Common myeloid progenitor, CD34-positive (primary cell): ENCODE results near the gene KCNQ5.

Source experiments
- CTCF ChIA-PET: fragments of 350-600 bp; sonication (Branson Sonifier 250); formaldehyde crosslinking; loops from one replicate; lab custom pipeline; 2021; ENCODE audit warnings: antibody characterized with exemption; lab: Charles Lee
- POLR2A ChIA-PET: fragments of 350-600 bp; sonication (Branson Sonifier 250); formaldehyde crosslinking; loops from one replicate; lab custom pipeline; 2021; ENCODE audit warnings: antibody characterized with exemption; lab: Charles Lee
- DNase-seq, 3 donors: peaks; one replicate each; pipeline versions ENCODE4 v3.0.0 to v3.0.0-alpha.2; 2013
- H3K27ac ChIP-seq, 2 experiments: 1 replicate in 1 of 2; 2 replicates in 1 of 2; pipeline ENCODE4 v1.7.0; 2013; ENCODE audit warnings: inconsistent platforms in 2 of 2, low read length in 2 of 2, mild to moderate bottlenecking in 2 of 2, low read depth in 1 of 2, moderate library complexity in 1 of 2; ENCODE audit not compliant: severe bottlenecking in 2 of 2, insufficient read depth in 1 of 2, poor library complexity in 1 of 2
- H3K27me3 ChIP-seq, 5 experiments: replicated peaks in 2 of 5; 1 replicate in 3 of 5; 2 replicates in 2 of 5; pipeline versions ENCODE4 v1.6.1 to v1.7.0; 2013; ENCODE audit warnings: low read length in 4 of 5, mild to moderate bottlenecking in 2 of 5, moderate library complexity in 2 of 5, inconsistent platforms in 1 of 5; ENCODE audit not compliant: insufficient read depth in 5 of 5, control insufficient read depth in 4 of 5
- H3K36me3 ChIP-seq, 4 experiments: 1 replicate in 2 of 4; 2 replicates in 2 of 4; pipeline versions ENCODE4 v1.6.1 to v1.7.0; 2013; ENCODE audit warnings: low read length in 3 of 4, control low read depth in 1 of 4, mild to moderate bottlenecking in 1 of 4; ENCODE audit not compliant: control insufficient read depth in 4 of 4, insufficient read depth in 4 of 4
- H3K4me1 ChIP-seq, 4 experiments: 1 replicate in 3 of 4; 2 replicates in 1 of 4; pipeline versions ENCODE4 v1.6.1 to v1.7.1; 2013; ENCODE audit warnings: low read length in 3 of 4, mild to moderate bottlenecking in 3 of 4, control low read depth in 1 of 4, inconsistent platforms in 1 of 4, moderate library complexity in 1 of 4; ENCODE audit not compliant: control insufficient read depth in 4 of 4, insufficient read depth in 4 of 4; ENCODE audit errors: control extremely low read depth in 1 of 4
- H3K4me3 ChIP-seq, 7 experiments: 1 replicate in 4 of 7; 2 replicates in 3 of 7; pipeline versions ENCODE4 v1.5.1 to v1.7.0; 2013; ENCODE audit warnings: mild to moderate bottlenecking in 7 of 7, low read length in 6 of 7, moderate library complexity in 6 of 7, inconsistent platforms in 2 of 7, low read depth in 2 of 7, control low read depth in 1 of 7; ENCODE audit not compliant: insufficient read depth in 4 of 7, control insufficient read depth in 1 of 7; ENCODE audit errors: extremely low read depth in 1 of 7
- H3K9me3 ChIP-seq, 5 experiments: 1 replicate in 4 of 5; 2 replicates in 1 of 5; pipeline versions ENCODE4 v1.6.1 to v1.7.1; 2013; ENCODE audit warnings: low read length in 4 of 5, mild to moderate bottlenecking in 2 of 5, inconsistent platforms in 1 of 5, low read depth in 1 of 5, moderate library complexity in 1 of 5; ENCODE audit not compliant: control insufficient read depth in 4 of 5, insufficient read depth in 2 of 5; ENCODE audit errors: control extremely low read depth in 1 of 5
- WGBS: methylation state at CpG from one replicate; pipeline ENCODE4 v1.1.5; 2013; ENCODE audit not compliant: insufficient coverage; 5-methylcytosine and 5-hydroxymethylcytosine counted together

KCNQ5 gene

DNA sequence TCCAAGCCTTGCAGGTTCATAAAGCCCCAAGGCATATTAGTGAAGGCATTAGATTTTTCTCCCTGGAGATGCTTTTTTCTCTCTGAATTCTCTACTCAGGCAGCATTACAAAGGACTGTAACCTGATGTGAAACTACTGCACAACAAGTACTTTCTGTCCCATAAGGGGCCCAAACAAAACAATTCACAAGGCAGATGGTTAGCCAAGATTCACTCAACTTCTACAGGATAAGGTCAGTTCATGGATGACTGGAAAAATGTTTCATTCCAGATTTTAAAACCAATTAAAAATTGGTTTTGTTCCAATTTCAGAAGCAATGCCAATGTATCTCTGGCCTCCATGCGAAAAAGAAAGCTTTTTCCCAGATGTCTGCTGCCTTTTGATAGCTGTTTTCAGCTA, 421.6 kb downstream of the KCNQ5 start:
- no peaks in the 10 kb centered on the region for H3K4me1 ChIP-seq
- peaks cover 0 to 15% (median 4%) of the 10 kb centered on the region in 5 experiments for H3K9me3 ChIP-seq
- WGBS, result 100% methylated on average over 1 of the region's 1 CpG
- no peak for DNase-seq
- CTCF ChIA-PET, result no interaction called here
- POLR2A ChIA-PET, result no interaction called here
- no peaks in the 10 kb centered on the region for H3K27me3 ChIP-seq
- H3K27ac ChIP-seq, result peak overlapping the region in 1 of 2 experiments; percentile 18
- H3K36me3 ChIP-seq, result peaks cover 0 to 12% (median 5%) of the 10 kb centered on the region in 4 experiments
- no peak overlapping the region for H3K4me3 ChIP-seq

DNA sequence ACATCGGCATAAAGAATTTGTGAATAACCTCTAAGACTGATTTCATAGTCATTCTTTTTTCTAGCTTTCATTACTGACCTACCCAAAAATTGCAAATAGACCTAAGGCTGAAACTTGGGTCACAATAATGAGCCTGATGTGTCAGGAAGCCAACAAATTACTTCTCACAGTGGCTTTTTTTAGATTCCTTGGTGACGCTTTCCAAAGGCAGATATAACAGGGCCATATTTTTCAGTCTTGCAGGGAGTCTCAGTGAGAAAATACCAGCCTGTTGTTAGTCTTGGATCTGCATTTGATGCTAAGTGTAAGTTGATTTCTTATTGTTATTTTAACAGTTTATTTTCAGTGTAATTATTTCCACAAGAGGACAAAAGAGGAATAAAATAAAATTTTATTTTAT, 423.7 kb downstream of the KCNQ5 start:
- Histone ChIP-seq H3K9me3 (no peaks in the 10 kb centered on the region), H3K27ac (no peak overlapping the region), H3K4me3 (no peak overlapping the region), H3K4me1 (no peaks in the 10 kb centered on the region), H3K36me3 (peaks cover 0 to 12% (median 5%) of the 10 kb centered on the region in 4 experiments), H3K27me3 (no peaks in the 10 kb centered on the region)
- ChIA-PET POLR2A (no interaction called here), CTCF (no interaction called here)
- no peak for DNase-seq
- WGBS, result 86% methylated on average over 1 of the region's 2 CpGs

DNA sequence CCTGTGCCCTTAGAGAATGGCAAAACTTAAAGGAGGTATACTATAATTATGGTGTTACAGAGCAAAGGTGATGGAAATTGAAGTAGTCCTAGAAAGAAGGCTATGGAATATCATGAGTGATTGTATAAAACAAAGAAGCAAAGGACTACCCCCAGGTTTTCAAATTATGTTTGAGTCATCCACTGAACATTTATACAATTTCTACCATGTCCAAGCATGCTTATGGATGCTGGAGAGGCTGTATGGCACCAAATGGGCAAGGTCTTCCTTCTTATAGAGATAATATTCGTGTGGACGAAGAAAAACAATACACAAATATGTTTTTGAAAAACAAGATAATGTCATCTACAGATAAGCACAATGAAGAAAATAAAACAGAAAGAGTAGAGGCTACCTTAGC, 425.9 kb downstream of the KCNQ5 start:
- POLR2A ChIA-PET, result no interaction called here

DNA sequence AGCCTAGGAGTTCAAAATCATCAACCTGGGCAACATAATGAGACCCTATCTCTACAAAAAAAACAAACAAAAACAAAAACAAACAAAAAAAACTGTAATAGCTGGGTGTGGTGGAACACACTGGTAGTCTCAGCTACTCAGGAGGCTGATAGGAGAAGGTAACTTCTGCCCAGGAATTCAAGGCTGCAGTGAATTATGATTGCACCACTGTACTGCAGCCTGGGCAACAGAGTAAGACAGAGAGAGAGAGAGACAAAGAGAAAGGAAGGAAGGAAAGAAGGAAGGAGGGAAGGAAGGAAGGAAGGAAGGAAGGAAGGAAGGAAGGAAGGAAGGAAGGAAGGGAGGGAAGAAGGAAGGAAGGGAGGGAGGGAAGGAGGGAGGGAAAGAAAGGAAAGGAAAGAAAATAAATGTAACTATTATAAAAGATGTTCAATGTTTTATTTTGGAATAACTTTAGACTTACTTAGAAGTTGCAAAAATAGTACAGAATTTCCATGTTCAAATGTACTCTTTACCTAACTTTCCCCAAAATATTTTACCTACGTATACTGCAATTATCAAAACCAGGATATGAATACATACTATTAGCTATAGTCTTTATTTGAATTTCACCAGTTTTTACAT, 428.2 kb downstream of the KCNQ5 start:
- no peak for DNase-seq
- ChIA-PET CTCF (no interaction called here), POLR2A (no interaction called here)
- Histone ChIP-seq H3K4me3 (no peak overlapping the region), H3K27me3 (no peaks in the 10 kb centered on the region), H3K9me3 (peaks cover 0 to 7% (median 0%) of the 10 kb centered on the region in 5 experiments), H3K27ac (no peak overlapping the region), H3K36me3 (no peaks in the 10 kb centered on the region), H3K4me1 (no peaks in the 10 kb centered on the region)
- WGBS, result no CpG with 5 or more reads among the region's 1 CpG

More for the DNA sequence above, 425.9 kb downstream of the KCNQ5 start:
- Histone ChIP-seq H3K4me1 (no peaks in the 10 kb centered on the region), H3K36me3 (peaks cover 0 to 8% (median 2%) of the 10 kb centered on the region in 4 experiments), H3K9me3 (peaks cover 0 to 5% (median 0%) of the 10 kb centered on the region in 5 experiments), H3K27me3 (no peaks in the 10 kb centered on the region), H3K4me3 (no peak overlapping the region), H3K27ac (no peak overlapping the region)
- CTCF ChIA-PET, result no interaction called here
- WGBS, result no CpG with 5 or more reads among the region's 2 CpGs
- DNase-seq, result no peak

DNA sequence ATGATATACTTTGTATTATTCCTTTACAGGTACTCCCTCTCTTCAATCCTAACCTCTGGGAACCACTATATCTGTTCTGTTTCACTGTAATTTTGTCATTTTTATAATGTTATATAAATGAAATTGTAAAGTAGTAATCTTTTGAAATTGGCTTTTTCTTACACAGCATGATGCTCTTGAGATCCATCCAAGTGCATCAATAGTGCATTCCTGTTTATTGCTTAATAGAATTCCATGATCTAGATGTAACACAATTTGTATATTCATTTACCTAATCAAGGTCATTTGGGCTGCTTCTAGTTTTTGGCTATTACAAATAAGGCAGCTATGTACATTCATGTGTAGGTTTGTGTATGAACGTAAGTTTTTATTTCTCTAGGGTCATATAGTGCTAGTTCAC, 428.8 kb downstream of the KCNQ5 start:
- Histone ChIP-seq H3K36me3 (no peaks in the 10 kb centered on the region), H3K4me3 (no peak overlapping the region), H3K9me3 (peaks cover 0 to 7% (median 2%) of the 10 kb centered on the region in 5 experiments), H3K27ac (no peak overlapping the region), H3K4me1 (no peaks in the 10 kb centered on the region), H3K27me3 (no peaks in the 10 kb centered on the region)
- ChIA-PET POLR2A (no interaction called here), CTCF (no interaction called here)
- no CpG with 5 or more reads among the region's 1 CpG for WGBS
- DNase-seq, result no peak

DNA sequence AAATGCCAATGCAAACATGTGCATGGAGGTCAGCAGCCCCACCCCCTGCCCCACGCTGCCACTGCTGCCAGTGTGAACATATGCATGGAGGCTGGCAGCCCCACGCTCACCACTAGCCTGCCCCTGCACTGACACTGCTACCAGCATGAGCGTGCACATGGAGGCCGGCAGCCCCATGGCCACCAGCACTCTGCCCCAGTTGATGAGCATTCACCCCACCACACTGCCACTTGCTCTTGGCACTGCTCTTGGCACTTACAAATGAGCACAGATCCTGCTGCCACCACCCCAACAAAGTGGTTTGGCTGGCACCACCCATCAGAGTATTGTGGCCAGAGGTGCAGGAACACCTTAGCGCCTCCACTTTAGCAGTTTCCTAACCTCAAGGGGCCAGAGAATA, 429.3 kb downstream of the KCNQ5 start:
- no peak overlapping the region for H3K27ac ChIP-seq
- 100% methylated on average over 5 of the region's 5 CpGs for WGBS
- CTCF ChIA-PET, result no interaction called here

DNA sequence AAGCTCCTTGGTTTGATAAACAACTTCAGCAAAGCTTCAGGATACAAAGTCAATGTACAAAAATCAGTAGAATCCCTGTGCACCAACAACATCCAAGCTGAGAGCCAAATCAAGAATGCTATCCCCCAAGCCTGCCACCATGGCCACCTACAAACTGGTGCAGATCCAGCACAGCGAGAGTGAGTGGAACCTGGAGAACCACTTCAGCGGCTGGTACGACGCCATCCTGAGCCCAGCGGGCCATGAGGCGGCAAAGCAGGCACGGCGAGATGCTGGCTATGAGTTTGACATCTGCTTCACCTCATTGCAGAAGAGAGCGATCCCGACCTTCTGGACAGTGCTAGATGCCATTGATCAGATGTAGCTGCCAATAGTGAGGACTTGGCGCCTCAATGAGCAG, 433.1 kb downstream of the KCNQ5 start:
- H3K36me3 ChIP-seq, result peaks cover 0 to 3% (median 0%) of the 10 kb centered on the region in 4 experiments
- no peaks in the 10 kb centered on the region for H3K4me1 ChIP-seq
- peaks cover 0 to 11% (median 4%) of the 10 kb centered on the region in 5 experiments for H3K9me3 ChIP-seq
- no peak overlapping the region for H3K4me3 ChIP-seq
- no peak for DNase-seq
- no peaks in the 10 kb centered on the region for H3K27me3 ChIP-seq
- H3K27ac ChIP-seq, result no peak overlapping the region
- ChIA-PET POLR2A (no interaction called here), CTCF (no interaction called here)
- 90% methylated on average over 11 of the region's 11 CpGs for WGBS

More for the DNA sequence above, 429.3 kb downstream of the KCNQ5 start:
- Histone ChIP-seq H3K4me3 (no peak overlapping the region), H3K9me3 (peaks cover 0 to 7% (median 3%) of the 10 kb centered on the region in 5 experiments), H3K4me1 (no peaks in the 10 kb centered on the region), H3K27me3 (no peaks in the 10 kb centered on the region), H3K36me3 (no peaks in the 10 kb centered on the region)
- POLR2A ChIA-PET, result no interaction called here
- DNase-seq, result no peak
